Measurements from ENCODE around the gene WSCD1.

WSCD1 gene

GRCh38 chr17:6108987-6109386 is 38.8 kb downstream of the WSCD1 start:
- DNase-seq: no peak

DNA sequence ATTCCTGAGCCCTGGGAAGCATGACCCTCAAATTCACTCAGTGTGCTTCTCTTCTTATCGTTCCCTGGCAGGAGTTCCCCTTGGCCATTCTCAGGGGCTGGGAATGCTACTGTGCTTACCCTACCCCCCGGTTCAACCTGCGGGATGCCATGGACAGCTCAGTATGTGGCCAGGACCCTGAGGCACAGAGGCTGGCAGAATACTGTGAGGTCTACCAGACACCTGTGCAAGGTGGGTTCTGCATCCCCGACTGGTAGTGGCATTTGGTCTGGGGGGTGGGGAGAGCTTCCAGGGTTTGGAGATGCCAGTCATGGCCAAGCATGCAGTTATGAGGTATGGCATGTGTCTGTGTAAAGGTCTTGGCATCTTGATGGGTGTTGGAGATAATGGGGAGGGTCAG is 39.4 kb downstream of the WSCD1 start:
- DNase-seq: no peak

DNA sequence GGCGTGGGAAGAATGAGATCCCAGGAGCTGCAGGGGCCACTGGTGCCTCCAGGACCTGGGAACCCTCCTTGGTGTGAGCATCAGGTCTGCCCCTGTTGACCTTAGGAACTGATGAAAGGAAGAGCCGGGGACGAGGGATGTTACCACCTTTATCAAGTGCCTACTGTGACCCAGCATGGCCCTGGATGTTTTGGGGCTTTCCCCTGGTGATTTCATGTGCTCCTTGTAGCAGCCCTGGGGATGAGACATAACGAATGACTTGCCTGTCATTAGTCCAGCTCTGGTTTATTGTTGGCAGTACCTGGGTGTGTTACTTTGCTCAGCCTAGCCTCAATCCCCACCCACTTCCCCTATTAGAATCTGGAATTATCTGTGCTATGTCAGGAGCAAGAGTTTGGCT is 39.9 kb downstream of the WSCD1 start:
- DNase-seq: no peak

GRCh38 chr17:6110592-6110991 is 40.4 kb downstream of the WSCD1 start:
- DNase-seq: no peak

DNA sequence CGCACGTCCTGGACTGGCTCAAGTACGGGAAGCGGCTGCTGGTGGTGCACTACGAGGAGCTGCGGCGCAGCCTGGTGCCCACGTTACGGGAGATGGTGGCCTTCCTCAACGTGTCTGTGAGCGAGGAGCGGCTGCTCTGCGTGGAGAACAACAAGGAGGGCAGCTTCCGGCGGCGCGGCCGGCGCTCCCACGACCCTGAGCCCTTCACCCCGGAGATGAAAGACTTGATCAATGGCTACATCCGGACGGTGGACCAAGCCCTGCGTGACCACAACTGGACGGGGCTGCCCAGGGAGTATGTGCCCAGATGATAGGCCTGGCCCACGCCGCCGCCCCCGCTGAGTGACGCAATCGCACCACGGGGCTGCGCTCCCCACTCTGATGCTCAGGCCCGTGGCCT is 50.2 kb downstream of the WSCD1 start:
- DNase-seq: no peak

DNA sequence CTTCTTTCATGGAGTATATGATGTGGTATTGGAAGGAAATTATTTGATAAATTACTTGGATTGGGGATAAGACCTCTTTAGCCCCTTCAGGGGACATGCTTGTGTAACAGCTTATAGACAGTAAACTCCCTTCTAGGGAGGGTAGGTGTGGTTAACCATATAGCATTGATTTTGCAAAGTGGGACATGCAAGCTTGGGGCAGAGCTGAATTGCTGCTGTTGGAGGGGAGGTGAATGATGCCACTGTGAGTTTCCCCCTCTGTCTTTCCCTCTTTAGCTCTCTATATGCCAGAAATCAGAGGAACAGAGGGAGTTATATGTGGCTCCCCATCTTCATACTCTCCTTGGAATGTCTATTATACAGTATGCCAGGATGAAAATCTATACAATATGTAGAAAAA is 54.7 kb downstream of the WSCD1 start:
- no peak for DNase-seq

GRCh38 chr17:6126768-6127167 is 56.6 kb downstream of the WSCD1 start:
- no peak for DNase-seq

- DNase-seq: no peak
Measured at GRCh38 chr17:6134721-6135120, 64.5 kb downstream of the WSCD1 start.

DNA sequence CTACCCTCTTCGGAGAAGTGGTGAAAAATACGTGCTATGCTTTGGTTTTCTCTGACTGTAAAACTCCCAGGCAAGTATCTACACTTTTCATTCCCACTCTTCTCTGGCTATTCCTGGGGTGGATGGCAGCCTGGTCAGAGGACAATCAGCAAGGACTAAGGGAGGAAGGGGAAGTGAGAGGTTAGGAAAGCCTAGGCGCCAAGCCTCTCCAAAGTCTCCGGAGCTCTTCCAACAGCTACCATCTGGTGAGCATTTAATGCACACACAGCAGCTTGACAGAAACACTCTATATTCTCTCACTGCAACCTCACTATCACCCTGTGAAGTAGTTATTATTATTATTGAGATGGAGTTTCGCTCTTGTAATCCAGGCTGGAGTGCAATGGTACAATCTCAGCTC is 65.1 kb downstream of the WSCD1 start:
- DNase-seq: no peak

DNA sequence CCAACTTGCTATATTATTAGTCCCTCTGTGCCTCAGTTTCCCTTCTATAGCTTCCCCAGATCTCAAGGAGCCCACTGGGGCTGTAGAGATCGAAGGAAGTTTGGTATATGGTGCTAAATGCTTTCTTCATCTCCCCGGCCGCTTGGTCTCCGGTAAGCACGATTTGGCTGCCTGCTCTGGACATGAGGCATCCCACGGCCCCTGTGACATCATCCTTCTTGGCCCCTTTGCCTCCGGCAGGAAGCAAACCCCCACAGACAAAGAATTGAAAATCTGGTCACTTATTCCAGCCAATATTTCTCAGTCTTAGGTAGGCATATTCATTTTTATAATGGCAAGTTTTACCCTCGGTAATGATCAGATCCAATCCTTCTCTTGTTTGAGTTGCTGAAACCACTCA is 65.8 kb downstream of the WSCD1 start:
- DNase-seq: no peak

- DNase-seq: no peak
Measured at GRCh38 chr17:6137716-6138502, 67.7 kb downstream of the WSCD1 start.

GRCh38 chr17:6138761-6139446 is 68.7 kb downstream of the WSCD1 start:
- DNase-seq: no peak

DNA sequence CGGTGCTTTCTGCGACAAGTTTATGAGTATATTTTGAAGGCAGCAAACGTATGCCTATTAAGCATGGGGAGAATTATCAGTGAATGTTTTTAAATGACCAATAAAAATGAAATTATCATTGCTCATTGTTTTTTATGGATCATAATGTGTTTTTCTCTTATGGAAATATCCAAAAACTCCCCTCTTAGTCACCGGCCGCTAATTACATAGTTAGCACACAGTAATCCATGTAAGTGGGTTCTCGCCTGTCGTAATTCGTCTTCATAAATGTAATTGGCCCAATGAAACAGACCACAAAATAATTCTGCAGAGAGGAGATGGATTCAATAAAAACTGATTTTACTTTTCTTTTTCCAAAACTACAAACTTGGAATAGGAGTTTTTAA is 69.3 kb downstream of the WSCD1 start:
- no peak for DNase-seq

- DNase-seq: no peak
Measured at GRCh38 chr17:6140188-6140587, 70.0 kb downstream of the WSCD1 start.

DNA sequence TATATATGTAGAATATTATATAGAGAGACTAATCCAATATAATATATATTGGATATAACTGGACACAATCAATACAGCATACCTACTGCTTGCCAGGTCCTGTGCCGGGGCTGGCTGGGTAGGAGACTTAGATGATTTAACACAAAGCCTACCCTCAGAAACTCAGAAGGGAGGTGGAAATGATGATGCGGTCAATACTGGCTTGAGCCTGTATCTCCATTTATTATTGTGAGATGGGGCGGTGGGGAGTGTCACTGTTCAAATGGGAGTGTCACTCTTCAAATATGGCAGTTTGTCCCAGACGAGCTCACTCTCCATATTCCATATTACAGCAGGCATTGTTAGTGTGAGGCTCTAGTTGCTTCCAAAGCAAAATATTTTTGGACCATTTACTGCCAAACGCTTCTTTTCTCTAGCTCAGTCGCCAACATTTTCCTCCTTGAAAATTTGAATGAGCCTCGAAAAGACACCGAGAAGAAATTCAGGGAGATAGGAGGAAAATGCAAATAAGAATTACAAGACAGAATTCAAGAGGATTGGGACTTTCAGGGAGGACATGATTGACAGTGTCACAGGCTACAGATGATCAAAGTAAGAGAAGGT is 70.7 kb downstream of the WSCD1 start:
- no peak for DNase-seq

- DNase-seq: no peak
Measured at GRCh38 chr17:6142701-6143100, 72.5 kb downstream of the WSCD1 start.

GRCh38 chr17:6145946-6146345 is 75.8 kb downstream of the WSCD1 start:
- DNase-seq: no peak

DNA sequence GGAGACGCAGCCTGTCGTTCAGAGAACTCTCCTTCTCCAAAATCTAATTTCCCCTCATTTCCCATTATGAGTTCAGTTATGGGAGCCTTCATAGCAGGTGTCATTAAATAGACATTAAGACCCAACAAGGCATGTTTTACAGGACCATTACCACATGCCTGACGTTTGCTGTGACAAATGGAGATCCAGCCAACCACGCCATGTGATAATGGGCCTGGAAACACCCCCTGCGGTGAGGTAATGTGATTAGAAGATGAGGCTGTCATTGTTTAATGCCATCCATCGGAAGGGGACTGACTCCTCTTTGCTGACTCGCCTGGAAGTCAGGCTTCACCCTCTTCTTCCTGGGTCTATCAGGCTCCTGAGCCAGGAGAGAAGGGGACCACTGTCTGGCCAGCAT is 76.9 kb downstream of the WSCD1 start:
- no peak for DNase-seq

GRCh38 chr17:6153375-6153774 is 83.2 kb downstream of the WSCD1 start:
- no peak for DNase-seq

DNA sequence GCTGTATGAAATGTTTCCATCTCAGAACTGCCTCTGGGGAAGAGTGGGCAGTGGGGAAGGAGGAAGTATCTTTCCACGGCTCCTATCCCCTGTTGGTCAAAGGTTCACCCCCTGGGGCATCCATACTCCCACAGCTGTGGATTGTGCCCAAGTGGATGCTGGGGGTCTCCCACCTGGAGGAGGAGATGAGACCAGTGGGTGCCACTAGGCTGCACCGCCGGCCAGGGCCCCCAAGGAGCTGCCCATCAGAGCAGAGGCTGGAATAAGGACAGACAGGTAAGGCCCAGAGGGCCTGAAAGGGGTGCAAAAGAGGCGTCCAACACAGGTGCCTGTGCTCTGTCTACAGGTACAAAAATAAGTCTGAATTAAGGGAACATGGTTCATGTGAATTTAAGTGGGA is 87.5 kb downstream of the WSCD1 start:
- DNase-seq: no peak

DNA sequence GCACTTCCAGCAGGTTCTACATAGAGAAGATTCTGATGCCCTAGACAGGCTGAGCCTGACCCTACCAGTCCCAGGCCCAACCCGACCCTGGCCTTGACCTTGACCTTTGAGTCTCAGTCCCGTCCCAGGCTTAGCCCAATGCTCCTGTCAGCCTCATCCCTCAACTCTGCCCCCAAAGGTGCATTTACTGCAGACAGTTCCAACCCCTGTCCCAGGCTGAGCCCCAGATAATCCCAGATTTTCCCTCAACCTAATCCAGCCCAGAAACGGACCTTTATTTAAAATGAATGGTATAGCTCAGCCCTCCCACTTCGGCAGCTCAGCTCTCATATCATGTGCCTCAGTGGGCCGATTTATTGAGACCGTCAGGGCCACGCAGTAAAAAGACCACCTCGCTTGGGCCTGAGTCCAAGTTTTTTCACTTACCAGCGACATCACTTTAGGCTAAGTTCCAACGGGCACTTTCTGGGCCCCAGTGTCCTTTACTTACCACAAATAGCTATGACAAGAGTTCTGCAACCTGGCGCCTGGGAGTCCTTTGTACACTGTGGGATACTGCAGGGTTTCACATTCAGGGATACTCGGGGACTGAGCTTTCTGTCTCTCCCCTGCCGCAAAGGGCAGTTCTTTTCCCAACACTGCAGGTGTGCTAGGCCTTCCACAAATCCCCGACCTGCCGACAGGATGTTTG is 89.5 kb downstream of the WSCD1 start:
- no peak for DNase-seq

- no peak for DNase-seq
Measured at GRCh38 chr17:6160232-6160555, 90.0 kb downstream of the WSCD1 start.

- DNase-seq: no peak
Measured at GRCh38 chr17:6160911-6161855, 91.0 kb downstream of the WSCD1 start.
